ENCODE results near the gene RFC3. TPM values are rescaled to one million over a fixed set of nuclear protein-coding genes. Genes with fewer than 3 reads are reported as not detected.

Gene RFC3
- total RNA-seq, 1 experiment from 2014 or later = 41.5 TPM

GRCh38 chr13:33867472-33867871, 49.5 kb downstream of the RFC3 start:
- DNase-seq (ENCODE audit: low spot score) = no peak

- no peak for DNase-seq (ENCODE audit: low spot score)
Observed at GRCh38 chr13:33868343-33868994, 50.5 kb downstream of the RFC3 start.

GRCh38 chr13:33869005-33869404, 51.1 kb downstream of the RFC3 start:
- DNase-seq (ENCODE audit: low spot score) = no peak

- DNase-seq (ENCODE audit: low spot score) = no peak
Observed at GRCh38 chr13:33870046-33870668, 52.2 kb downstream of the RFC3 start.

- DNase-seq (ENCODE audit: low spot score) = no peak
Observed at GRCh38 chr13:33871207-33872004, 53.5 kb downstream of the RFC3 start.

- DNase-seq (ENCODE audit: low spot score) = no peak
Observed at GRCh38 chr13:33872005-33872351, 54.0 kb downstream of the RFC3 start.

- no peak for DNase-seq (ENCODE audit: low spot score)
Observed at GRCh38 chr13:33873251-33873908, 55.4 kb downstream of the RFC3 start.

- DNase-seq (ENCODE audit: low spot score) = no peak
Observed at GRCh38 chr13:33874871-33875270, 56.9 kb downstream of the RFC3 start.

GRCh38 chr13:33875618-33876401, 57.9 kb downstream of the RFC3 start:
- DNase-seq (ENCODE audit: low spot score) = no peak

GRCh38 chr13:33876716-33877394, 58.9 kb downstream of the RFC3 start:
- no peak for DNase-seq (ENCODE audit: low spot score)

- no peak for DNase-seq (ENCODE audit: low spot score)
Observed at GRCh38 chr13:33879118-33879517, 61.2 kb downstream of the RFC3 start.

- no peak for DNase-seq (ENCODE audit: low spot score)
Observed at GRCh38 chr13:33882804-33883203, 64.9 kb downstream of the RFC3 start.

- no peak for DNase-seq (ENCODE audit: low spot score)
Observed at GRCh38 chr13:33884531-33885220, 66.7 kb downstream of the RFC3 start.
